Glomerular visceral epithelial cell (primary cell): ENCODE data around the gene PSG3.
"Not testable (repeated sequence)": the region's sequence is repeated elsewhere in the genome, so short reads cannot be mapped to it uniquely, and the experiment has no call there.

ENCODE experiments used
- DNase-seq: peaks from one replicate; pipeline ENCODE4 v3.0.0-alpha.2; 2016; ENCODE audit errors: extremely low spot score

PSG3 gene

DNA sequence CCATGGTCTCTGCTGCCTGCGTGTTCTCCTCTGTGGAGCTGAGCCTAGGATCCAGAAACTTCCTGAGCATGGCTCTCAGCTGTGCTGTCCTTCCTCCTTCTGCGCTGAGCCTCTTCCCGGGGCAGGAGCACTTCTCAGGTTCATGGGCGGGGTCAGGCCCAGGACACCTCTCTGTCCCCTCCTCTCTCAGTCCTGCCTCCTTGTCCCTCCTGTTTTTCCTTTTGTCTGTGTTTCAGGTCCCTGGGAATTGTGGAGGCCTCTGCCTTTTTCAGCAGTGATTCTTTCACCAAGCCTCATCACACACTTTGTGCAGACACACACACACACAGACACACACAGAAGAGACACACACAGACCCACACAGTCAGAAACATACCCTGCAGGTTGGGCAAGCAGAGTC is at the start of gene PSG3:
Gene PSG3, minus strand, starts transcription at position 101 of the 400 bp plus-strand sequence. Its CDS starts 97 bp downstream, at position 4.
- not testable (repeated sequence) for DNase-seq

DNA sequence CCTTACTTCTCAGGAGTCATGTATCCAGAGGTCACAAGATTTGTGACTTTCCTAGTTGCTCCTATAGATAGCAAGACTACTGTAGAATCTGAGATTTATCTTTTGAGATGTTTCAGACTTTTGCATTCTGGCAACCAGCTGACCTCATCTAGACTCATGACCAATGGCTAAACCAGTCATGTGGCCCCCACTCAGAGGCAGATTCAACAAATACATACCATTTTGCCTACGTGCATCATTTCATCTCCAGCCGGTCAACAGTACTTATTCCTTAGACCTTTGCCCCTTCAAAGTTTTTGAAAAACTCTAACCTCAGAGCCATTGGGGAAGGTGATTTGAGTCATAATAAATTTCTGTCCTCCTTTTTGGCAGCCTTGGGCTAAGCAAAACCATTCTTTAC is 48.5 kb upstream of the PSG3 start:
- DNase-seq: not testable (repeated sequence)

DNA sequence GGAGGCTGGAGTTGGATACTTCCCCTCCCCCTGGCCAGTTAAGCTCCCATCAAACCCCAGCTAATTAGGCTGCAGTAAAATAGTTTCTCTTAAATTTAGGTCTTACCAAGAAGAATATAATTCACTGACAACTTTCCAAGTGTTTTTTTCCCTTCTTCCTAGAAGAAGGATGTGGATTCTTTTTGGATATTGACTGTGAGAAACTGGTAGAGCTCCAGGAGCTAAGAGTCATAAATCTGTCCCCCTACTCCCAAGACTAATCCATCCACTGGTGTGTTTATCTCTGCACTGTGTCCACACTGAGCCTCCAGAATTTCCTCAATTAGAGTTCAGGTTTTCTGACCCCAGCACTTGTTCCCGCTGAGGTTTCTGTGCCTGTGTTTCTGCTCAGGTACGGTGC is 47.5 kb upstream of the PSG3 start:
- not testable (repeated sequence) for DNase-seq

DNA sequence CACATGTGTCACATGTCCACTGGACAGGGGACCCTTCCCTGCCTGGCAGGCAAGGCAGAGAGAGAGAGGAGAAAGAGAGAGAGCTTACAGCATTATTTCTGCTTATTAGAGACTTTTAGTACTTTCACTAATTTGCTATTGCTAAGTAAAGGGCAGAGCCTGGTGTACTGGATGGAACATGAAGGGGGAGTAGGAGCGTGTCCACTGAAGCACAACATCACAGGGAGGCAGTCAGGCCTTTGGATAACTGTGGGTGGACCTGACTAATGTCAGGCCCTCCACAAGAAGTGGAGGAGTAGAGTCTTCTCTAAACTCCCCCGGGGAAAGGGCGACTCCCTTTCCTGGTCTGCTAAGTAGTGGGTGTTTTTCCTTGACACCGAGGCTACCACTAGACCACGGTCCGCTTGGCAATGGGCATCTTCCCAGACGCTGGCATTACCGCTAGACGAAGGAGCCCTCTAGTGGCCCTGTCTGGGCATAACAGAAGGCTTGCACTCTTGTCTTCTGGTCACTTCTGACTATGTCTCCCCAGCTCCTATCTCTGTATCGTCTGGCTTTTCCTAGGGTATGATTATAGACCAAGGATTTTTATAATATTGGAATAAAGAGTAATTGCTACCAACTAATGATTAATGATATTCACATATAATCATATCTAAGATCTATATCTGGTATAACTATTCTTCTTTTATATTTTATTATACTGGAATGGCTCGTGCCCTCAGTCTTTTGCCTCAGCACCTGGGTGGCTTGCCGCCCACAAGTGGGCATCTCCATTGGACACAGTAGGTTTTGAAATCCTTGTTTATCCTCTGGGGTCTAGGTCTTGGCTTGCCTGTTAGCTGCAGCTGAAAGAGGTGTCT is 36.7 kb upstream of the PSG3 start:
- peak; percentile 82 for DNase-seq

DNA sequence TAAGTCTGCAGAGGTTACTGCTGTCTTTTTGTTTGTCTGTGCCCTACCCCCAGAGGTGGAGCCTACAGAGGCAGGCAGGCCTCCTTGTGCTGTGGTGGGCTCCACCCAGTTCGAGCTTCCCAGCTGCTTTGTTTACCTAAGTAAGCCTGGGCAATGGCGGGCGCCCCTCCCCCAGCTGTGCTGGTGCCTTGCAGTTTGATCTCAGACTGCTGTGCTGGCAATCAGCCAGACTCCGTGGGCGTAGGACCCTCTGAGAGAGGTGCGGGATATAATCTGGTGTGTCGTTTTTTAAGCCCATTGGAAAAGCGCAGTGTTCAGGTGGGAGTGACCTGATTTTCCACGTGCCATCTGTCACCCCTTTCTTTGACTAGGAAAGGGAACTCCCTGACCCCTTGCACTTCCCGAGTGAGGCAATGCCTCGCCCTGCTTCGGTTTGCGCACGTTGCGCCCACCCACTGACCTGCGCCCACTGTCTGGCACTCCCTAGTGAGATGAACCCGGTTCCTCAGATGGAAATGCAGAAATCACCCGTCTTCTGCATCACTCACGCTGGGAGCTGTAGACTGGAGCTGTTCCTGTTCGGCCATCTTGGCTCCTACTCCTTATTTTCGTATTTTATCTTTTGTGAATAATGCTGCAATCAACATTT is 34.4 kb upstream of the PSG3 start:
- DNase-seq: not testable (repeated sequence)

DNA sequence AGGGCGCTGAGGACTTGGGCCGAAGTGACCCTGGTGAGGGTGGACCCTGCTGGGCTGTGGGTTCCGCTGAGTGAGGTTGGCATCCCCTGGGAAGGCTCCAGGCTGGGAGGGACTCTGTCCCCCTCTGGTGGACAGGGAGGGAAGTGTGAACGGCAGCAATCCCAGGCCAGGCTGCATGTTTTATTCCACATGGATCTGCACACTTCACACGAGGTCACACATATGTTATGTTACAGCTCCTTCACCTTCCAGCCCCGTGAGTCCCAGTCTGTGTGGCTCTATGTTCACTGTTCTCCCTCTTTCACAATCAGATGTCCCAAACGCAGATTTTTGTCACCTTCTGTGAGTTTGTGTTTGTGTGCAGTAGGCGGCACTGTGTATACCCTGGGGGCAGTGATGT is 27.0 kb upstream of the PSG3 start:
- DNase-seq: not testable (repeated sequence)

DNA sequence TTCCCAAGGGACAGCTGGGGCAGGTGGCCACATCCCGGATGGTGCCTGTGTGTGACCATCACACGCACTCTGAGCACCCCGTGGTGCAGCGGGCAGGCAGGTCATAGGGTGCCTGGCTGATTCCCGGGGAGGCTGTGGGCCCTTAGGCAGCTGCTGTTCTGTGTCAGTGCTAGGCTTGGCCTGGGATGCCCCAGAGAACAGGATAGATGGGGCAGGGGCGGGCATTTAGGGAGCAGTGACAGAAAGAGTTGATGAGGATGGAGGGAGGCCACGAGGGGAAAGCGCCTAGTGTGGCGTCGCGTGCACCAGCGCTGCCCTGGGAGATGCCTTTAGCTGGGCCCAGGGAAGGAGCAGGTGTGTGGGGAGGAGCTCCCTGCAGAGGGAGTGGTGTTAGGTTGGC is 26.6 kb upstream of the PSG3 start:
- not testable (repeated sequence) for DNase-seq

DNA sequence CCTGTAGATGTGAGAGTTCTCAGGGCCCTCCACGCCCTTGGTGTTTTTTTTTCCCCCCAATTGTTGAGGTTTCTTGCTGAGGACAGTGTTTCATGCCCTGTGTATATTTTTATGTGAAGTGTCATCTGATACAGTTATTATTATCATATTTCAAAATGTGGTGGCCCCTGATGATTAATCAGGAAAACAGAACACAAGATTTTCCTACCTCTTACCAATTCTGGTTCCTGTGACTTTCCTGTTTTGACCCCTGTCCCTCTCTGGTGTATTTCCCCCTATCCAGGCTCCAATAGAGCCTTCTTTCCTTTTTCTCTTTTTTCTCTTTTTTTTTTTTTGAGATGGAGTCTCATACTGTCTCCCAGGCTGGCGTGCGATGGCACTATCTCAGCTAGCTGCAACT is 24.6 kb upstream of the PSG3 start:
- DNase-seq: no peak

DNA sequence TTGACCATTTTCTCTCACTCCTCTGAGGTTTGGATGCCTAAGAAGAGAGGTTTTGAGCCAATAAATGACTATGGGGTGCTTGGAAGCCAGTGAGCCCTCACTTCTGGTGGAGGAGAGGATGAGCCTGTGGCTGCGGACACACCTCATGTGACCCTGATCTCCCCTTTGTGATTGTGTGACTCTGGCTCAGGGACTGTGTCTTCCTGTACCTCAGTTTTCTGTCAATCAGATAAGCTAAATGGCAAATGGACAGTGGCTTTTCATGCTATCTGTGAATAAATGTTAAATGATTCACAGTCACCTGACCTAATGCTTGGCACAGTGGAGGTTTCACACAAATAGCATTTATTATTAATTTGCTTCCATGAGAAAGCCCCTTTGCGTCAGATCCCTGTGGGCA is 22.5 kb upstream of the PSG3 start:
- DNase-seq: peak; percentile 55

DNA sequence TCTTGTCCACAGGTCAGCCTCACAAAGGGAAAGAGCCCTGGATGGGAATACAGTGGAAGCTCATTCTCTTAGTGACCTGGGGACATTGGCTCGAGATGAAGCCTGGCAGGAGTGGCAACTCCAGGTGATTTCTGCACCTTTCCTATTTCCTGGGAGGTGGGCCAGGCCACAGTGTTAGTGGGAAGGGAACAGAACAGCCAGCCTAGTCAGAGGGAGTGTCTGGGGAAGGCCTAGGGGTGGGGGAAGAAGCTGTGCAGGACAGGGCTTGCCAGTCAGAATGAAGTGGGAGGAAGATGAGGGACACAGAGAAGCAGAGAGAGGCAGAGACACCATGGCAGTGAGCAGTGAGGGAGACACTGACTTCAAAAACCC is 21.6 kb upstream of the PSG3 start:
- not testable (repeated sequence) for DNase-seq

DNA sequence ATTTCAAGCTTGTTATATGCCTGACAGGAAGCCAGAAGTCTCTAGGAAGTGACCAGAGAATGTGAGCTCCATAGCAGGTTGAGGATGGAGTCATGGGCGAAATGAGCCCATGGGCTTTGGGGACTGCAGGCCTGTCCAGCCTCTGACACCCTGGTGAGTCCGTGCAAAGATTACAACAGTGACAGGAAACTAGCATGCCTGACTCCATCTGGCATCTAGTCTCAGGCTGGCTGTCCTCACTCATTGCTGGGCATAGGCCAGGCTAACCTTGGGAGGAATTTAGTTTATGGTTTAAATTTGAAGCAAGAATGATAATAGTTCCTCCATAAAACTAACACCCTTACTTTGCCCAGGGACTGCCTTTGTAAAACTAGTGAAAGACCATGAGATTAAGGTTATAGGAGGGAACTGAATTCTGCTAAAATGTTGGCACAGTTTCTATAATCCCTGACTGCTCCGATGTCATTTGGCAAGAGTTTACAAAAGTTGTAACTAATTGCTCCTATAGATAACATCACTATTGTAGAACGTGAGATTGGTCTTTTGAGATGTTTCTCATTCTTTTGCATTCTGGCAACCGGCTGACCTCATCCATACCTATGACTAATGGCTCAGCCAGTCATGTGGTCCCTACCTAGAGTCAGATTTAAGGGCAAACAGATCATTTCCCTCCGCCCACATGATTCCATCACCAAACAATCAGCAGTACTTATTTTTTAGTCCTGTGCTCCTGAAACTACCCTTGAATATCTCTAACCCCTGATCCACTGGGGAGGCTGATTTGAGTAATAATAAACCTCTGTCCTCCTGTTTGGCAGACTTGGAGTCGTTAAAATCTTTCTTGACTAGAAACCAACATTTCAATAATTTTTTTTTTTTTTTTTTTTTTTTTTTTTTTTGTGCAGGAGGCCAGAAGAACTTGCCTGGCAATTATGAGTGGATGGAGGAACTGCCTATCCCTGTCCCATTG is 21.0 kb upstream of the PSG3 start:
- peak; percentile 90 for DNase-seq

DNA sequence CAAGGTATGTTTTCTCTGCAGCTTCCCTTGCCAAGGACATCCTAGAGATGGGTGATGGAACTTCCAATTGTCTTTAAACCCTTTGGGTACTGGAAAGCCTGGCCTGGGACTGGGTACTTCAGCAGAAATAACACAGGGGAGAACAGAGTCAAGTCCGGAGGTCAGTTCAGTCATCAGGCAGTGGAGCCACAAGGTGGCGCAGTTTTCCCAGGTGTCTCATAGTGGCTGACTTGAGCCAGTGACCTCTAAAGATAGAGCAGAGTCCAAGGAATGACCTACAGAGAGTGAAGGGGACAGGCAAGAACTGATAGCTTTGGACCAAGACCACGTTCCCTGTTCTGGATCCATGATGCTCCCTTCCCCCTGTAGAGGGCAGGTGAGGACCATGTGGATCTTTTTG is 18.4 kb upstream of the PSG3 start:
- DNase-seq: not testable (repeated sequence)

DNA sequence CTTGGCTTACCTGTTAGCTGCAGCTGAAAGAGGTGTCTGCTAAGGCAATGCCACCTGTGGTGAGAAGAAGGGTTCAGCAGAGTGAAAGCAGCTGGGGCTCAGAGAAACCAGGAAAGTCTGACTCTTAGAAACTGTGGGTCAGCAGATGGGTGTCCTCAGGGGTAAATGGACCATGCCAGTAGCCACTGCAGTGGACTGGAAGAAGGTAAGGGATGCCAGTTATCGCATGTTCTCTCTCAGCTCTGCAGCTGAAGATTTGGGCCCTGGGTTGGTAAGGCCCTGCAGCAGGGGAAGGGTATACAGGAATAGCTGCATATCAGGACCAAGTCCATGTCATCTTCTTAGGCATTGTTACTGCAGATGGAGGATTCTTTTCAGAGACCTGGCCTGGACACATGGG is 12.0 kb upstream of the PSG3 start:
- not testable (repeated sequence) for DNase-seq

DNA sequence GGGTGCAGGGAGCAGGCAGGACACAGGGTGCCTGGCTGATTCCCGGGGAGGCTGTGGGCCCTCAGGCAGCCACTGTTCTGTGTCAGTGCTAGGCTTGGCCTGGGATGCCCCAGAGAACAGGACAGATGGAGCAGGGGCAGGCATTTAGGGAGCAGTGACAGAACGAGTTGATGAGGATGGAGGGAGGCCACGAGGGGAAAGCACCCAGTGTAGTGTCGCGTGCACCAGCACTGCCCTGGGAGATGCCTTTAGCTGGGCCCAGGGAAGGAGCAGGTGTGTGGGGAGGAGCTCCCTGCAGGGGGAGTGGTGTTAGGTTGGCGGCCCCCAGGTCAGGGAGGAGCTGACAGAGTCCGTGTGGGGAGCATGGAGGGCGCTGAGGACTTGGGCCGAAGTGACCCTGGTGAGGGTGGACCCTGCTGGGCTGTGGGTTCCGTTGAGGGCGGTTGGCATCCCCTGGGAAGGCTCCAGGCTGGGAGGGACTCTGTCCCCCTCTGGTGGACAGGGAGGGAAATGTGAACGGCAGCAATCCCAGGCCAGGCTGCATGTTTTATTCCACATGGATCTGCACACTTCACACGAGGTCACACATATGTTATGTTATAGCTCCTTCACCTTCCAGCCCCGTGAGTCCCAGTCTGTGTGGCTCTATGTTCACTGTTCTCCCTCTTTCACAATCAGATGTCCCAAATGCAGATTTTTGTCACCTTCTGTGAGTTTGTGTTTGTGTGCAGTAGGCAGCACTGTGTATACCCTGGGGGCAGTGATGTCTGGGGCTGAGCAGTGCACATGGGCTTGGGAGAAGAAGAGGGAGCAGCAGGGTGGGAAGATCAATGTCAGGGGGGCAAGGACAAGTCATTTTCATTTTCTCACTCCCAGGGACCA is 1.7 kb upstream of the PSG3 start:
- DNase-seq: peak; percentile 24

DNA sequence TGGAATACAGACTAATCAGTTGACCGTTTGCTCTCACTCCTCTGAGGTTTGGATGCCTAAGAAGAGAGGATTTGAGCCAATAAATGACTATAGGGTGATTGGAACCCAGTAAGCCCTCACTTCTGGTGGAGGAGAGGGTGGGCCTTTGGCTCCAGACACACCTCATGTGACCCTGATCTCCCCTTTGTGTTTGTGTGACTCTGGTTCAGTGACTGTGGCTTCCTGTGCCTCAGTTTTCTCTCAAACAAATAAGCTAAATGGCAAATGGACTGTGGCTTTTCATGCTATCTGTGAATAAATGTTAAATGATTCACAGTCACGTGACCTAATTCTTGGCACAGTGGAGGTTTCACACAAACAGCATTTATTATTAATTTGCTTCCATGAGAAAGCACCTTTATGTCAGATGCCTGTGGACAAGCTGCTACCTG is 2.7 kb downstream of the PSG3 start:
- peak; percentile 93 for DNase-seq

DNA sequence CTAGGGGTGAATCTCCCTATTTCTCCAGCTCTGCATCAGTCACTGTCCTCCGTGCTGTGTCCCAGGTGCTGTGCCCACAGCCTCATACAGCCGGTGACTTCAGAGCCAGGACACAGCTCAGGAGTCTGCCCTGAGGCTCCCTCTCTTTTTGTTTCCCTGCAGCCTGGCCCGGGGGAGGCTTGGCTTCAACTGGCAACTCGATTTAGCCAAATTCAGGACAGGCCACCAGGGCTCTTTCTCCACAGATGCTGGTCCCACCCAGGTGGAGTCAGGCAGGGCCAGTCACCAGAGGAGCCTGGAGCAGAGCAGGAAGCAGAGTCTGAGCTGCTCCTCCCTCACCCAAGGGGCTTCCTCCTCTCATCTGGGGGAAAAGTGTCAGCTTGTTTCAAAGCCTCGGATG is 11.9 kb downstream of the PSG3 start:
- not testable (repeated sequence) for DNase-seq

DNA sequence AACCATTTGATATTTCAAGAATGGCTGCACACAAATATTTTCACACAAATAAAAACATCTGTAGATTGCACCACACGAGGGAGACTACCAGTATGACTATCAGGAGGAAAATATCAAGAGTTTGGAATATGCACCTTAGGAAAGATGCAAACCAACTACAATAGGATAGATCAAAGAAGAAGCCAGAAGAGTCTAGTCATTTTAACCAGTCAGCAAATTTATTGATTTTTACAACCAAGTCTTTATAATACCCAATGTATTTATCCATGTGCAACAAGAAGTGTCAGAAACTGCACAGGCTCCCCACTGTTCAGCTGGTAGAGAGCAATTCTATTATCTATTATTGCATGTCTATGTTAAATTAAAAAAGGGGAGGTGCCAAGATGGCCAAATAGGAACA is 26.3 kb downstream of the PSG3 start:
- not testable (repeated sequence) for DNase-seq

DNA sequence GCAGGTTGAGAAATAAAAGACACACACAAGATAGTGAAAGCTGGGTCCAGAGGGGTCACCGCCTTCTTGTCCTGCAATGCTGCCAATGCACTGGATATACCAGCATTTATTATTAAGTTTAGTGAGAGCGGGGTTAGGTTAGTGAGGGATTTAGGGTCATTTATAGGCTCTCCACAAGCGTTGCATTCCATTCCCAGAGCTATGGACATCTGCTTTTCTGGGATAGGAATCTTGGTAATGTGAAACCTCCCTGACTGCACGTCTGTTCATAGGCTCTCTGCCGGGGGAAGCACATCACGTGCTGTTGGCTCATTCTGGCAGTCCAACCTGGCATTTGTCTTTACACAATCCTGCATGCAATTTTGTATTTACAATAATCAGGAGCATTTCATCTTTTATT is 27.5 kb downstream of the PSG3 start:
- DNase-seq: not testable (repeated sequence)

DNA sequence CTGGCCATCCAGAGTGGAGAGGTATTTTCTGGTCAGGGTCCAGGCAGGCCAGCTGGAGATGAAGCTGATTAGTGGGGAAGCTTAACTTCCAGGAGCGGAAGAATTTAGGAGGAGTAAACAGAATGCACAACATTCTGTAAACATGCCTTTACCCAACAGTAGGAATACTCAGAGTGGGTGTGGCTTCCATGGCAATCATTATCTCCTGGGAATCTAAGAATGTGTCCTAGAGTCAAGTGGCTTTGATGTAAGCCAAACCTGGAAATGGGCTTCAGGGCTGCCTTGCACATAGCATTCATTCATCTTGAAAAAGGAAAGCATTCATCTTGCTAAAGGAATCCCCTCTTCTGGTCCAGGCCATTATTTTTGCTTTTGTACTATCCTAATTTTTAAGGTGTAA is 29.3 kb downstream of the PSG3 start:
- not testable (repeated sequence) for DNase-seq

DNA sequence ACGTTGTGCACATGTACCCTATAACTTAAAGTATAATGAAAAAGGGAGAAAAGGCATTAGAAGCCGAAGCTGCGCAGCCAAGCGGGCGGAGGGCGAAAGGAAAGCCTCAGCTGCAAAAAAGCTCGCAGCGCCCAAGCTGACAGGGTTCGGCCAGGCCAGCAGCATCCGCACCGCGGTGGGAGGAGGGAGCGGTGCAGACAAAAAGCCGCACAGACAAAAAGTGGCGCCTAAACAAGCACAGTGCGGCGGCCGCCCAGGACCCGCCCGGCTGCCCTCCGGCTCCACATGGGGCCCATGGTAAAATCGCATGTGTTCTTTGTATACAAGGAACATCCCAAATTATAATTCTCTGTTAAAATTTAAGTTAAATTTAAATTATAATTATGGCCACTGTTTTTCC is 42.4 kb downstream of the PSG3 start:
- DNase-seq: no peak
